CD8-positive, alpha-beta memory T cell (primary cell): ENCODE data around the gene MYH11. TPM values are rescaled to one million over a fixed set of nuclear protein-coding genes. Genes with fewer than 3 reads are reported as not detected.

Experiments
- CTCF ChIA-PET: fragments of 350-600 bp; sonication (Branson Sonifier 250); formaldehyde crosslinking; loops from one replicate; lab custom pipeline; 2021; ENCODE audit warnings: antibody characterized with exemption; lab: Charles Lee
- POLR2A ChIA-PET: fragments of 350-600 bp; sonication (Branson Sonifier 250); formaldehyde crosslinking; loops from one replicate; lab custom pipeline; 2021; ENCODE audit warnings: antibody characterized with exemption; lab: Charles Lee
- DNase-seq, 5 donors: peaks; one replicate each; pipeline versions ENCODE4 v3.0.0 to v3.0.0-alpha.2; 2020 to 2022; ENCODE audit warnings: mixed read lengths in 1 of 5
- H3K27ac ChIP-seq: one replicate; pipeline ENCODE4 v1.7.0; 2013; ENCODE audit warnings: low read depth, mild to moderate bottlenecking, low read length, moderate library complexity
- H3K27me3 ChIP-seq: 2 replicates; pipeline ENCODE4 v1.7.0; 2013; ENCODE audit warnings: low read length, mild to moderate bottlenecking; ENCODE audit not compliant: insufficient read depth, poor library complexity, severe bottlenecking
- H3K36me3 ChIP-seq: 2 replicates; pipeline ENCODE4 v1.7.0; 2013; ENCODE audit warnings: mild to moderate bottlenecking, low read length, moderate library complexity; ENCODE audit not compliant: insufficient read depth
- H3K4me1 ChIP-seq: 2 replicates; pipeline ENCODE4 v1.7.0; 2013; ENCODE audit warnings: mild to moderate bottlenecking, low read length, moderate library complexity; ENCODE audit not compliant: insufficient read depth
- H3K4me3 ChIP-seq: 2 replicates; pipeline ENCODE4 v1.7.0; 2013; ENCODE audit warnings: mild to moderate bottlenecking, low read length
- H3K9me3 ChIP-seq: 2 replicates; pipeline ENCODE4 v1.7.0; 2013; ENCODE audit warnings: mild to moderate bottlenecking, low read length
- H3K27ac Mint-ChIP-seq, 8 donors: one replicate each; pipeline ENCODE4 v1.8.0; 2020 to 2021; ENCODE audit warnings: mixed read lengths in 8 of 8, mild to moderate bottlenecking in 6 of 8, inconsistent platforms in 3 of 8, moderate library complexity in 3 of 8
- H3K27me3 Mint-ChIP-seq, 2 donors: one replicate each; pipeline ENCODE4 v1.8.0; 2020 to 2021; ENCODE audit warnings: mixed read lengths in 2 of 2, mild to moderate bottlenecking in 1 of 2, moderate library complexity in 1 of 2
- H3K36me3 Mint-ChIP-seq, 3 donors: one replicate each; pipeline ENCODE4 v1.8.0; 2020 to 2021; ENCODE audit warnings: mixed read lengths in 3 of 3, inconsistent platforms in 1 of 3, mild to moderate bottlenecking in 1 of 3
- H3K4me1 Mint-ChIP-seq, 3 donors: one replicate each; pipeline ENCODE4 v1.8.0; 2020 to 2021; ENCODE audit warnings: mixed read lengths in 3 of 3, inconsistent platforms in 1 of 3, mild to moderate bottlenecking in 1 of 3
- H3K4me3 Mint-ChIP-seq, 7 donors: one replicate each; pipeline ENCODE4 v1.8.0; 2020 to 2021; ENCODE audit warnings: mixed read lengths in 7 of 7, mild to moderate bottlenecking in 6 of 7, moderate library complexity in 4 of 7, inconsistent platforms in 2 of 7
- H3K9me3 Mint-ChIP-seq, 5 donors: one replicate each; pipeline ENCODE4 v1.8.0; 2020 to 2022; ENCODE audit warnings: mixed read lengths in 5 of 5, mild to moderate bottlenecking in 3 of 5, moderate library complexity in 2 of 5, inconsistent platforms in 1 of 5
- polyA plus RNA-seq: library from polyadenylated mRNA; unstranded; fragments of 300-500 nt; fragmentation: Illumina TruSeq; gene quantifications from one replicate; pipeline ENCODE4 v1.2.3, GENCODE V29; 2021
- total RNA-seq, 2 experiments: library from RNA; stranded (reverse); gene quantifications; one replicate each; pipeline ENCODE4 v1.2.3, GENCODE V29; 2021

MYH11 gene
- total and polyA plus RNA-seq, 3 experiments from 2014 or later = 1.1 TPM; not detected in 2

GRCh38 chr16:15716694-15717447, 140.0 kb downstream of the MYH11 start:
- Histone ChIP-seq H3K4me3 (no peak overlapping the region), H3K27me3 (no peaks in the 10 kb centered on the region), H3K27ac (no peak overlapping the region), H3K4me1 (no peaks in the 10 kb centered on the region), H3K9me3 (no peaks in the 10 kb centered on the region), H3K36me3 (peaks cover 5% of the 10 kb centered on the region)
- Mint-ChIP-seq H3K27me3 (no peaks in the 10 kb centered on the region), H3K9me3 (no peaks in the 10 kb centered on the region), H3K27ac (peak overlapping the region in 1 of 8 donors; percentile 21), H3K36me3 (peaks cover 0 to 76% (median 14%) of the 10 kb centered on the region in 3 donors), H3K4me1 (peaks cover 4 to 14% (median 14%) of the 10 kb centered on the region in 3 donors), H3K4me3 (no peak overlapping the region)
- CTCF ChIA-PET = interaction anchor here (1.2 kb wide), 1 partner anchor 10 kb away, joined by 3 read pairs; no protein-coding TSS in a partner anchor
- DNase-seq = no peak
- POLR2A ChIA-PET = no interaction called here

- H3K9me3 Mint-ChIP-seq = no peaks in the 10 kb centered on the region
- Histone ChIP-seq H3K27ac (no peak overlapping the region), H3K4me3 (no peak overlapping the region), H3K27me3 (no peaks in the 10 kb centered on the region), H3K4me1 (no peaks in the 10 kb centered on the region), H3K9me3 (no peaks in the 10 kb centered on the region), H3K36me3 (no peaks in the 10 kb centered on the region)
- CTCF ChIA-PET = no interaction called here
- H3K27me3 Mint-ChIP-seq = no peaks in the 10 kb centered on the region
- peaks cover 0 to 67% (median 12%) of the 10 kb centered on the region in 3 donors for H3K36me3 Mint-ChIP-seq
- H3K4me1 Mint-ChIP-seq = peaks cover 9 to 19% (median 12%) of the 10 kb centered on the region in 3 donors
- POLR2A ChIA-PET = no interaction called here
- H3K27ac Mint-ChIP-seq = no peak overlapping the region
- DNase-seq = no peak
- no peak overlapping the region for H3K4me3 Mint-ChIP-seq
Measured at GRCh38 chr16:15715221-15715620, 141.6 kb downstream of the MYH11 start.

GRCh38 chr16:15714393-15715172, 142.2 kb downstream of the MYH11 start:
- Histone ChIP-seq H3K27me3 (no peaks in the 10 kb centered on the region), H3K9me3 (no peaks in the 10 kb centered on the region), H3K36me3 (no peaks in the 10 kb centered on the region), H3K27ac (no peak overlapping the region), H3K4me3 (no peak overlapping the region), H3K4me1 (no peaks in the 10 kb centered on the region)
- H3K36me3 Mint-ChIP-seq = peaks cover 0 to 65% (median 11%) of the 10 kb centered on the region in 3 donors
- no peak for DNase-seq
- no peaks in the 10 kb centered on the region for H3K27me3 Mint-ChIP-seq
- no peak overlapping the region for H3K27ac Mint-ChIP-seq
- H3K4me3 Mint-ChIP-seq = no peak overlapping the region
- POLR2A ChIA-PET = interaction anchor here (0.6 kb wide), 1 partner anchor 8 kb away, joined by 4 read pairs; no protein-coding TSS in a partner anchor
- no peaks in the 10 kb centered on the region for H3K9me3 Mint-ChIP-seq
- CTCF ChIA-PET = no interaction called here
- H3K4me1 Mint-ChIP-seq = peaks cover 9 to 19% (median 12%) of the 10 kb centered on the region in 3 donors

- POLR2A ChIA-PET = no interaction called here
- Histone ChIP-seq H3K9me3 (no peaks in the 10 kb centered on the region), H3K27me3 (no peaks in the 10 kb centered on the region), H3K27ac (no peak overlapping the region), H3K36me3 (no peaks in the 10 kb centered on the region), H3K4me1 (no peaks in the 10 kb centered on the region), H3K4me3 (no peak overlapping the region)
- no peak for DNase-seq
- Mint-ChIP-seq H3K36me3 (peaks cover 0 to 64% (median 5%) of the 10 kb centered on the region in 3 donors), H3K9me3 (no peaks in the 10 kb centered on the region), H3K27ac (peak overlapping the region in 1 of 8 donors; percentile 50), H3K4me3 (no peak overlapping the region), H3K4me1 (peaks cover 12 to 23% (median 16%) of the 10 kb centered on the region in 3 donors), H3K27me3 (no peaks in the 10 kb centered on the region)
- CTCF ChIA-PET = interaction anchor here (0.6 to 1.3 kb wide), 2 partner anchors 152 to 418 kb away, joined by 3 to 4 read pairs; no protein-coding TSS in a partner anchor
Measured at GRCh38 chr16:15708997-15709396, 147.8 kb downstream of the MYH11 start.

- H3K27me3 Mint-ChIP-seq = no peaks in the 10 kb centered on the region
- Histone ChIP-seq H3K9me3 (no peaks in the 10 kb centered on the region), H3K36me3 (no peaks in the 10 kb centered on the region), H3K4me1 (no peaks in the 10 kb centered on the region), H3K4me3 (no peak overlapping the region), H3K27ac (no peak overlapping the region), H3K27me3 (no peaks in the 10 kb centered on the region)
- DNase-seq = no peak
- peaks cover 12 to 25% (median 19%) of the 10 kb centered on the region in 3 donors for H3K4me1 Mint-ChIP-seq
- H3K27ac Mint-ChIP-seq = peak overlapping the region in 1 of 8 donors; percentile 38
- ChIA-PET CTCF (interaction anchor here (0.6 to 1.3 kb wide), 4 partner anchors 11 to 419 kb away, joined by 3 to 4 read pairs (median 3); no protein-coding TSS in a partner anchor), POLR2A (no interaction called here)
- H3K9me3 Mint-ChIP-seq = no peaks in the 10 kb centered on the region
- peaks cover 0 to 63% (median 4%) of the 10 kb centered on the region in 3 donors for H3K36me3 Mint-ChIP-seq
- H3K4me3 Mint-ChIP-seq = no peak overlapping the region
Measured at GRCh38 chr16:15708096-15708495, 148.7 kb downstream of the MYH11 start.

- H3K27ac ChIP-seq = no peak overlapping the region
- H3K4me3 Mint-ChIP-seq = no peak overlapping the region
- no peaks in the 10 kb centered on the region for H3K27me3 Mint-ChIP-seq
- ChIA-PET CTCF (interaction anchor here (1.3 kb wide), 2 partner anchors 10 to 280 kb away, joined by 3 read pairs; no protein-coding TSS in a partner anchor), POLR2A (no interaction called here)
- no peak for DNase-seq
- H3K27me3 ChIP-seq = no peaks in the 10 kb centered on the region
- peak overlapping the region in 1 of 8 donors; percentile 15 for H3K27ac Mint-ChIP-seq
- no peaks in the 10 kb centered on the region for H3K9me3 ChIP-seq
- no peaks in the 10 kb centered on the region for H3K36me3 ChIP-seq
- no peaks in the 10 kb centered on the region for H3K9me3 Mint-ChIP-seq
- H3K4me1 Mint-ChIP-seq = peaks cover 10 to 19% (median 19%) of the 10 kb centered on the region in 3 donors
- H3K4me1 ChIP-seq = no peaks in the 10 kb centered on the region
- peaks cover 0 to 64% (median 2%) of the 10 kb centered on the region in 3 donors for H3K36me3 Mint-ChIP-seq
- H3K4me3 ChIP-seq = no peak overlapping the region
Measured at GRCh38 chr16:15707332-15707731, 149.5 kb downstream of the MYH11 start.

GRCh38 chr16:15705064-15705565, 151.7 kb downstream of the MYH11 start:
- H3K4me1 Mint-ChIP-seq = peaks cover 8 to 14% (median 12%) of the 10 kb centered on the region in 3 donors
- CTCF ChIA-PET = interaction anchor here (0.9 to 1.7 kb wide), 4 partner anchors 12 to 278 kb away, joined by 3 to 5 read pairs (median 4); no protein-coding TSS in a partner anchor
- Histone ChIP-seq H3K27me3 (no peaks in the 10 kb centered on the region), H3K4me3 (no peak overlapping the region), H3K27ac (no peak overlapping the region), H3K9me3 (no peaks in the 10 kb centered on the region), H3K36me3 (no peaks in the 10 kb centered on the region), H3K4me1 (no peaks in the 10 kb centered on the region)
- H3K9me3 Mint-ChIP-seq = no peaks in the 10 kb centered on the region
- H3K27me3 Mint-ChIP-seq = no peaks in the 10 kb centered on the region
- DNase-seq = no peak
- POLR2A ChIA-PET = no interaction called here
- H3K27ac Mint-ChIP-seq = peak overlapping the region in 1 of 8 donors; percentile 17
- H3K4me3 Mint-ChIP-seq = no peak overlapping the region
- H3K36me3 Mint-ChIP-seq = peaks cover 0 to 77% (median 6%) of the 10 kb centered on the region in 3 donors
